IPS-18c (cell line): ENCODE results near the gene ARHGEF19.

Experiments used
- H3K4me3 ChIP-seq: 2 replicates; pipeline ENCODE4 v1.7.0; 2013; ENCODE audit warnings: low read depth, mild to moderate bottlenecking, low read length, moderate library complexity; ENCODE audit not compliant: insufficient read depth
- H3K9me3 ChIP-seq: one replicate; pipeline ENCODE4 v1.6.1; 2013; ENCODE audit warnings: mild to moderate bottlenecking, low read length, moderate library complexity; ENCODE audit not compliant: control insufficient read depth, insufficient read depth

The ARHGEF19 gene

DNA sequence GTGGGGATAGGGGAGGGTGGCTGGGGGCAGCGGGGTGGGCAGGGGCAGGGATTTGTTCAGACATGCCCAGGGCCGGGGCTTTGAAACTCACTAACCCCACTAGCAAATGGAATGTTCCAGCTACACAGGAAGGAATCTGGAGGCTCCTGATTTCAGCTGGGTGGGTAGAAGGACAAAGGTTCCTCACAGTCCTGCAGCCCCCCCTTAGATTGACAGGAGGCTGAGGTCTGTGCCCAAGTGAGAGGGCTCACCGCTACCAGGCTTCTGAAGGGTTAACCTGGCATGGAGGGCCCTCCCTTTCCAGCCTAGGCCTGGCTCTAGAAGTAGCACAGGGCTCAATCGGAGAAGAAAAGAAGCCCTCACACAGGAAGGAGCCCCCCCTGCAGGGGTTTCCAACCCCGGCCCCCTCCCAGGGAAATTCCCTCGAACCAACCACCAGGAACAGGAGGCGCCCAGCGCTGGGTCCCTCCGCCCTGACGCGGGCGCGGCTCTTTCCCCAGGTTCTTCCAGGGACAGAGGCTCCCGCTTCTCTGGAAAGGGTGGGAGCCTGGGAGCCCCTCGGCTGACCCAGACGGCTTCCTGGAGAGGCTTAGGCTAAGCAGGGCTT lies 59.9 kb downstream of the ARHGEF19 start:
- Histone ChIP-seq H3K9me3 (no peaks in the 10 kb centered on the region), H3K4me3 (no peak overlapping the region; the same call in 1 of the 2 replicates)

- H3K9me3 ChIP-seq, result no peaks in the 10 kb centered on the region
- no peak overlapping the region; the same call in 1 of the 2 replicates for H3K4me3 ChIP-seq
These were observed 60.5 kb downstream of the ARHGEF19 start for GRCh38 chr1:16151995-16152384.

GRCh38 chr1:16151196-16151994 lies 61.1 kb downstream of the ARHGEF19 start:
- H3K4me3 ChIP-seq, result no peak overlapping the region; the same call in 1 of the 2 replicates
- H3K9me3 ChIP-seq, result no peaks in the 10 kb centered on the region

DNA sequence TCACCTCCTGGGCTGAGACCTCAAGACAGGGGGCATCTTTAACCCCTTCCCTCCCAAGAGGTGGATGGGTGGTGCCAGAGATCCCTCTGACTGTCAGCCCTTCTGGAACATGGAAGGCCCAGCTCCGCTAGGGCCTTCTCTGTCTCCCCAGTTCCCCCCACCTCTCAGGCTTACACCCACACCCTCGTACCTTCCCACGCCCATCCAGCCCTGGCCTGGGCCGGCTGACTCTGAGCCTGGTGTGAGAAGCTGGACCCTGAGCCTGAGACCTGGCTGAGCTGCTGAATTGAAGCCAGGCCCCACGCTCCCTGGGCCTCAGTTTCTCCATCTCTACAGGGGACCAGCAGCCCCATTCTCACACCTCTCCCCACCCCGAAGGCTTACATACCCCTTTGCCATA lies 61.9 kb downstream of the ARHGEF19 start:
- no peak overlapping the region for H3K4me3 ChIP-seq

GRCh38 chr1:16149702-16150488 lies 62.6 kb downstream of the ARHGEF19 start:
- H3K4me3 ChIP-seq, result no peak overlapping the region

More for the DNA sequence above, 61.9 kb downstream of the ARHGEF19 start:
- no peaks in the 10 kb centered on the region for H3K9me3 ChIP-seq

GRCh38 chr1:16149146-16149545 lies 63.3 kb downstream of the ARHGEF19 start:
- Histone ChIP-seq H3K4me3 (no peak overlapping the region), H3K9me3 (no peaks in the 10 kb centered on the region)

More at GRCh38 chr1:16149702-16150488, 62.6 kb downstream of the ARHGEF19 start:
- no peaks in the 10 kb centered on the region for H3K9me3 ChIP-seq

DNA sequence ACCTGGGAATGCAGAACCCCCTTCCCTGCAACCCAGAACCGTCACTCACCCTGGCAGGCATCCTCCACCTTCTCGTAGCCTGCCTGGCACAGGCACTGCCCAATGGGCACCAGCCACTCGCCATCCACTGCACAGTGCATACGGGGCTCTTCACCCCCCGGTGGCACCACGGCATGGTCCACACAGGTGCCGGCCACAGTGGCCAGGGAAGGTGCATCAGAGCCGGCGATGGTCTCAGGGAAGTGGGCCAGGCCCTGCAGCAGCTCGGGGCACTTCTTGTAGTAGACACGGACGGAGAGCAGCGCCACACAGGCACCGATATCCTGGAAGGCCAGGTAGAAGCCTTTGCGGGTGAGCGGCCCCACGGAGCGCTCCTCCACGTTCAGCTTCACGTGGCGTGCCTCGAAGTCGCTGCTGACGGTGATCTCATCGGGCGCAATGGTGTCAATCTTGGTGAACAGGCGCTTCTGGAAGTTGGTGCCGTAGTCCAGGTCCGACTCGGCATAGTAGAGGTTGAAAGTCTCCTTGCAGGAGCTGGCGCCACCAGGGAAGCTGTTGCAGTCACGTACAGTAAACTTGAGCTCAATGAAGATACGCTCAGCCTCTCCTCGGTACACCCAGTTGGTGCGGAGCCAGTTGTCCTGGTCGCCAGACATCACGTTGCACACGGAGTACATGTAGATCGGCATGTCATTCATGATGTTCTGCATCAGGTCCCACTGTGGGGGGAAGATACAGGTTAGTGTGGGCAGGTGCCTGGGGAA lies 63.9 kb downstream of the ARHGEF19 start:
- Histone ChIP-seq H3K4me3 (no peak overlapping the region), H3K9me3 (no peaks in the 10 kb centered on the region)
